Measurements from ENCODE around the gene C19orf12. TPM values are rescaled to one million over a fixed set of nuclear protein-coding genes. Genes with fewer than 3 reads are reported as not detected.

Gene C19orf12
- total RNA-seq, 3 donors from 2014 or later (not counting 1 experiment from before 2014, with no cell fraction given) = 33.1 to 52.6 (median 47.5) TPM

- ATAC-seq = no peak
- intact Hi-C loops (cut with micrococcal nuclease) = no loop called here
- H3K9me3 Mint-ChIP-seq = no peaks in the 10 kb centered on the region
Observed at GRCh38 chr19:29750001-29750400, 34.9 kb upstream of the C19orf12 start.

GRCh38 chr19:29748996-29749849 is 34.2 kb upstream of the C19orf12 start:
- H3K27ac ChIP-seq (ENCODE audit: low read length) = no peak overlapping the region
- Mint-ChIP-seq H3K36me3 (no peaks in the 10 kb centered on the region), H3K4me3 (no peak overlapping the region), H3K27ac (no peak overlapping the region), H3K27me3 (ENCODE audit: low read depth in 2 of 2) (peaks cover 6 to 13% of the 10 kb centered on the region in 2 donors), H3K9me3 (no peaks in the 10 kb centered on the region), H3K4me1 (no peaks in the 10 kb centered on the region)
- ATAC-seq = no peak
- no peaks in the 10 kb centered on the region for H3K36me3 ChIP-seq (ENCODE audit: control insufficient read depth, insufficient read depth, low read length)
- no peaks in the 10 kb centered on the region for H3K4me1 ChIP-seq (ENCODE audit: control insufficient read depth, insufficient read depth, low read length)
- no peak for TF ChIP-seq CTCF (IDR thresholded peaks at IDR 0.05)
- H3K27me3 ChIP-seq (ENCODE audit: control insufficient read depth, insufficient read depth, low read length) = no peaks in the 10 kb centered on the region
- H3K4me3 ChIP-seq (ENCODE audit: low read length) = no peak overlapping the region
- 86% methylated on average over 6 of the region's 7 CpGs for WGBS (ENCODE audit: insufficient coverage)
- no peaks in the 10 kb centered on the region for H3K9me3 ChIP-seq (ENCODE audit: control insufficient read depth, insufficient read depth, low read length)
- intact Hi-C loops (cut with micrococcal nuclease) = no loop called here
- DNase-seq = no peak

More at GRCh38 chr19:29750001-29750400, 34.9 kb upstream of the C19orf12 start:
- no peak for TF ChIP-seq CTCF (IDR thresholded peaks at IDR 0.05)
- H3K4me1 Mint-ChIP-seq = no peaks in the 10 kb centered on the region
- H3K4me1 ChIP-seq (ENCODE audit: control insufficient read depth, insufficient read depth, low read length) = no peaks in the 10 kb centered on the region
- no peak overlapping the region for H3K4me3 ChIP-seq (ENCODE audit: low read length)
- H3K27me3 Mint-ChIP-seq (ENCODE audit: low read depth in 2 of 2) = peaks cover 6 to 13% of the 10 kb centered on the region in 2 donors
- H3K27ac Mint-ChIP-seq = no peak overlapping the region
- no peak for DNase-seq
- WGBS (ENCODE audit: insufficient coverage) = 85% methylated on average over 4 of the region's 5 CpGs
- H3K36me3 ChIP-seq (ENCODE audit: control insufficient read depth, insufficient read depth, low read length) = no peaks in the 10 kb centered on the region
- no peaks in the 10 kb centered on the region for H3K36me3 Mint-ChIP-seq
- H3K4me3 Mint-ChIP-seq = no peak overlapping the region
- no peak overlapping the region for H3K27ac ChIP-seq (ENCODE audit: low read length)
- no peaks in the 10 kb centered on the region for H3K27me3 ChIP-seq (ENCODE audit: control insufficient read depth, insufficient read depth, low read length)
- no peaks in the 10 kb centered on the region for H3K9me3 ChIP-seq (ENCODE audit: control insufficient read depth, insufficient read depth, low read length)

GRCh38 chr19:29745253-29745652 is 30.2 kb upstream of the C19orf12 start:
- no peaks in the 10 kb centered on the region for H3K4me1 ChIP-seq (ENCODE audit: control insufficient read depth, insufficient read depth, low read length)
- H3K9me3 ChIP-seq (ENCODE audit: control insufficient read depth, insufficient read depth, low read length) = no peaks in the 10 kb centered on the region
- H3K27me3 ChIP-seq (ENCODE audit: control insufficient read depth, insufficient read depth, low read length) = no peaks in the 10 kb centered on the region
- DNase-seq (no peak), ATAC-seq (no peak)
- no peak overlapping the region for H3K4me3 ChIP-seq (ENCODE audit: low read length)
- 71% methylated on average over 6 of the region's 6 CpGs for WGBS (ENCODE audit: insufficient coverage)
- H3K4me3 Mint-ChIP-seq = no peak overlapping the region
- TF ChIP-seq CTCF (IDR thresholded peaks at IDR 0.05) = no peak
- H3K27ac Mint-ChIP-seq = no peak overlapping the region
- no peaks in the 10 kb centered on the region for H3K36me3 ChIP-seq (ENCODE audit: control insufficient read depth, insufficient read depth, low read length)
- intact Hi-C loops (cut with micrococcal nuclease) = no loop called here
- peaks cover 6 to 7% of the 10 kb centered on the region in 2 donors for H3K27me3 Mint-ChIP-seq (ENCODE audit: low read depth in 2 of 2)
- H3K27ac ChIP-seq (ENCODE audit: low read length) = no peak overlapping the region
- no peaks in the 10 kb centered on the region for H3K36me3 Mint-ChIP-seq
- no peaks in the 10 kb centered on the region for H3K4me1 Mint-ChIP-seq
- no peaks in the 10 kb centered on the region for H3K9me3 Mint-ChIP-seq
